GM10266 (cell line): Measurements from ENCODE around the gene CA4.
"Not testable (repeated sequence)": the region's sequence is repeated elsewhere in the genome, so short reads cannot be mapped to it uniquely, and the experiment has no call there.

Experiments
- DNase-seq: peaks from one replicate; pipeline ENCODE4 v3.0.0; 2012; ENCODE audit errors: extremely low spot score
- TF ChIP-seq, protein P1 (sequence below): IDR thresholded peaks from 2 replicates; pipeline ENCODE4 v1.5.1; 2012; ENCODE audit warnings: mild to moderate bottlenecking, low read depth; ENCODE audit not compliant: control insufficient read depth, insufficient read depth; ENCODE audit errors: missing control alignments

Gene CA4

DNA sequence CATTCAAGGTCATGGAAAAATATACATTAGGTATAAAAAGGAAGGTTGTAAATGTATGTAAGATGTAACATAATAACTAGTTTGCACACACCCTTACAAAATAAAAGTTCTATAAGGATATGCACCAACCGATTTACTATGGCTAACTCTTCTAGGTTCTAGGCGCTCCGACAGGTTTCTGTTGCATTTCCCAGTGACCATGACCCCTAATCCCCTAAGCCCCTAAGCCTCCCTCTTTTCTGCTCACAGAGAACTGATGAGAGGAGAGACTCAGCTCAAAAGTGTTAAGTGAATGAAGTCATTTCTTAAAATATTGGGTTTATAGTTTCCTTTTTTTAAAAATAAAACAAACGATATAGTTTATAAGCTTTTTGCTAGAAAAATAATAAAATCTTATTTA lies 41.1 kb upstream of the CA4 start:
- TF ChIP-seq, protein P1, sequence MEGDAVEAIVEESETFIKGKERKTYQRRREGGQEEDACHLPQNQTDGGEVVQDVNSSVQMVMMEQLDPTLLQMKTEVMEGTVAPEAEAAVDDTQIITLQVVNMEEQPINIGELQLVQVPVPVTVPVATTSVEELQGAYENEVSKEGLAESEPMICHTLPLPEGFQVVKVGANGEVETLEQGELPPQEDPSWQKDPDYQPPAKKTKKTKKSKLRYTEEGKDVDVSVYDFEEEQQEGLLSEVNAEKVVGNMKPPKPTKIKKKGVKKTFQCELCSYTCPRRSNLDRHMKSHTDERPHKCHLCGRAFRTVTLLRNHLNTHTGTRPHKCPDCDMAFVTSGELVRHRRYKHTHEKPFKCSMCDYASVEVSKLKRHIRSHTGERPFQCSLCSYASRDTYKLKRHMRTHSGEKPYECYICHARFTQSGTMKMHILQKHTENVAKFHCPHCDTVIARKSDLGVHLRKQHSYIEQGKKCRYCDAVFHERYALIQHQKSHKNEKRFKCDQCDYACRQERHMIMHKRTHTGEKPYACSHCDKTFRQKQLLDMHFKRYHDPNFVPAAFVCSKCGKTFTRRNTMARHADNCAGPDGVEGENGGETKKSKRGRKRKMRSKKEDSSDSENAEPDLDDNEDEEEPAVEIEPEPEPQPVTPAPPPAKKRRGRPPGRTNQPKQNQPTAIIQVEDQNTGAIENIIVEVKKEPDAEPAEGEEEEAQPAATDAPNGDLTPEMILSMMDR: no peak
- no peak for DNase-seq

DNA sequence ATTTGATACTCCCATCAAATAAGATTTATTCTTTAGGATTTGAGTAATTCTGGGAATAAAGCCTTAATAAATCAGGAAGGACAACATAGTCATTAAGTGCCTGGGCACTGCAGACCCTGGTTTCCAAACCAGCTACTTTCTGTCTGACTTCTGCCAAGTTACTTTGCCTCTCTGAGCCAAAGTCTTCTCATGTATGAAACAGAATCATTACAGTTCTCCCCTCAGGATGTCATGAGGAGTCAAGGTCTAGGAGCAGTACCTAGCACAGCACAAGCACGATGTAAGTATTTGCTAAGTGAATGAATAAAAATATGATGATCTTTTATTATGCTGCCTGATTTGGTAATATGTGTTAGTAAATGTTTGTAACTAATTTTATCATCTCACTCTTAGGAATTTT lies 40.6 kb upstream of the CA4 start:
- DNase-seq: no peak
- TF ChIP-seq, protein P1: no peak

DNA sequence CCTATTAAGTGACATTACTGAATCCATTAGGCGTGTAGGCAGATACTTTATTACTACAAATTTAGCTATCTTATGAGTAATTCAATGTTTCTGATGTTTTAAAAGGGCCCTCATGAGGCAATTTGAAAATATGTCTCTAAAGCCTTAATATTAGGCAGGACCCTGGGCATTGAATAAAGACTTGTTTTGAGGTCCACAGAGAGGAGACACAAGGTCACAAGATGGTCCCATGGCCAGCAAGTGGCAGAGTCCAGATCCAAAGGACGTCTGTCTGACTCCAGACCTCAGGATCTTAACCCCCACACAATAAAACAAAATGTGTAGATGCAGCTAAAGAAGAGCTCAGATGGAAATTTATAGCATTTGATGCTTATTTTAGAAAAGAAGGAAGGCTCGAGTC lies 39.2 kb upstream of the CA4 start:
- TF ChIP-seq, protein P1: no peak
- no peak for DNase-seq

DNA sequence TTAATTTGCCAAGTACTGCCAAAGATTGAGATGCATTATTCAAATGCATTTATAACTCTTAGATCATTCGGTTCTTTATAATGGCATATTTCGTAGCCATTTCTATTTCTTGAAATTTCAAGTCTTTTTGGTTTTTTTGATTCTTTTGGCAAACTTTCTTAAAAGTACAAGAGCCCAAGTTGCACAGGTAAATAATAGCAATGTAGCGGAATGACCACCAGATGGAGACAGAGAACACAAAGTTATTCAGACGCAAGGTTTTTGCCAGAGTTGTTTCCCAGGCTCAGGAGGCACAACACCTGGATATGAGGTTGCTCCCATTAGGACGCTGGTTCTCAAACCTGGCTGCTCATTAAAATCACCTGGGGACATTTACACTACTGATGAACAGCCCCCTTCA lies 38.1 kb upstream of the CA4 start:
- not testable (repeated sequence) for DNase-seq

DNA sequence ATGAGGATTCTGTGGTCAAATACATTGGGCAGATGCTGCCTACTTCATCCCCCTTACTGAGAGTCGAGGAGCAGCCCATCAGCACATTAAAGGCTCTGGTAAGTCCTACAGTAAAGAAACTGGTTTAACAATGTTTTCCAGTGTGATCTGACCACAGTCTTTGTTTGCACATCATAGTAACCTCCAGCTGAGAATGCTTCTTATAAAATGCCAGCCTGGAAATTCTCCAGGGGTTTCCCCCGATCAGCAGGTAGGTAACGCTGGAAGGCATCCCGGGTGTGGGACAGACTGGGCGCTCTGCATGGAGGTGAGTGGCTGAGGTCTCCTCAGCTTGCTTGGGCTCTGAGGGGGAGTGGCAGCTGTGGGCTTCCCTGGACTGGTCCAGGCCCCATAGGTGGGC lies 34.4 kb upstream of the CA4 start:
- DNase-seq: not testable (repeated sequence)

DNA sequence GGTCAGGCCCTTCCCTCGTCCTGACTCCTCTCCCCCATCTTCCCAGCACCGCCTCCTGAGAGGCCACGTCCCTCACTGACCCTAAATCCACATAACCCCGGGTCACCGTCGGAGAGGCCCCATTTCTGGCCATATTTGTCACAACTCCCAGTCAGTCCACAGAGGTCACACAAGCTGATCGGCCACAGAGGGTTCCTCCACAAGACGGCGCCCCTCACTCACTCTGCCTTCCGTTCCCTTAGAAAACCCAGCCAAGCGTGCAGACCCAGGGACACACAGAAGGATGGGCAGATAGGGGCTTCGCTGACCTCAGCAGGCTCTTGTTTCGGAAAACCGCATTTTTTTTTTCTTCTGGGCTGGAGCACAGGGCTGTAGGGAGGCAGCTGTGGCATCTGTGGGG lies 33.6 kb upstream of the CA4 start:
- DNase-seq: not testable (repeated sequence)

DNA sequence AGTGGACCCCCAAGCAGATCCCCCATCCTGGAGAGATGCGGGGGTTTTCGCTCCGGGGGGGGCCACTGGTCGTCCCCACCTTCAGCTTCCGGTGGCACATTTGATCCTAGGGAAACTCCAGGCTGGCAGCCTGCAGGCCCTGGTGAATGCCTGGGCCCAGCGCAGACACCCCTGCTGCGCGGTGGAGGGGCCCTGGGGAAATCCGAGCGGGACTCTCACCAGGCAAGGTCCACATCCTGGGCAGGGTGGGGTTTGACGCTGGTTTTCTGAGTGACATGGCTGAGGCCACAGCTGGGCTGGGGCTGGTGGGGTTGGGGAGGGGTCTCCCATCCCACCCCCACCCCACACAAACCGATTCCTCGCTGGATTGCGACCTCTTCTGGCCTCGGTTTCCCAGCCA lies 30.6 kb upstream of the CA4 start:
- DNase-seq: not testable (repeated sequence)

DNA sequence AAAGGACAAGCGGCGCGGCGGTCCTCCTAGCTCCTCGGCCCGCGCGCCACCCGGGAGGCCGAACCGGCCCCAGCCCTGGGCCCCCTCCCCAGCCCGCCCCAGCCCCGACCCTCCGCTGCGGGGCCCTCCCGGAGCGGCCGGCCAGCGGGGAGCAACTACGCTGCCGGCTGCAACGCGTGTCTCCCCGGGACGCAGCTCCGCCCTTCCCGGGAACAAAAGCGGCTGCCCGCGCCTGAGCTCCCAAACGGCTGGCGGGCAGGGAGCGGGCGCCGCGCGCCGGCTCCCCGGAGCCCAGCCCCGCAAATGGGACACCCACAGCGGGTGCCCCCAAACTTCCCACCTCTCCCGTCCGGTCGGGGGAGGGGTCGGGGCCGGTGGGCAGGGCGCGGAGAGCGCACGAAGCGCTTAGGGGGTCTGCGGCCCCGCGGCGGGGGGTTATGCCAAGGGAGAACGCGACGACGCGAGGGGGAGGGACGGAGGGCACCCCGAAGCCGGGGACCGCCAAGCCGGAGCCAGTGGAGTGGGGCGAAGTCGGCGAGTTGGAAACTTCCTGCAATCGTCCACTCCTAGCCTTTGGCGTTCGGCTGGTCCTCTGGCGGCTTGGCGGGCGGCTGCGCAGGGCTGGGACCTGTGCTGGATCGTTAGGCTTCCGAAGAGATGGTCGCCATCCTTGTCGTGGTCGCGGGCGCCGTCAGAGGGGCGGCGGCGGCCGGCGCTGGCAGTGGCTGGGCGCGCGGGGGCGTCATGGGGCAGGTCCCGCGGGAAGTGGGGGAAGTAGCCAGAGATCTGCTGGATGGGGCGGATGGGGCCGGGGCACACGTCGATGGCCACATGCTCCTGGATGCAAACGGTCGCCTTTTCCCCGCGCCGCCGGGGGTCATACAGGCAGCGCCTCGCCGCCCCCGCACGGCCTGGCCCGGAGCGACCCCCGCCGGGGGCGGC lies 29.7 kb upstream of the CA4 start:
- not testable (repeated sequence) for DNase-seq

DNA sequence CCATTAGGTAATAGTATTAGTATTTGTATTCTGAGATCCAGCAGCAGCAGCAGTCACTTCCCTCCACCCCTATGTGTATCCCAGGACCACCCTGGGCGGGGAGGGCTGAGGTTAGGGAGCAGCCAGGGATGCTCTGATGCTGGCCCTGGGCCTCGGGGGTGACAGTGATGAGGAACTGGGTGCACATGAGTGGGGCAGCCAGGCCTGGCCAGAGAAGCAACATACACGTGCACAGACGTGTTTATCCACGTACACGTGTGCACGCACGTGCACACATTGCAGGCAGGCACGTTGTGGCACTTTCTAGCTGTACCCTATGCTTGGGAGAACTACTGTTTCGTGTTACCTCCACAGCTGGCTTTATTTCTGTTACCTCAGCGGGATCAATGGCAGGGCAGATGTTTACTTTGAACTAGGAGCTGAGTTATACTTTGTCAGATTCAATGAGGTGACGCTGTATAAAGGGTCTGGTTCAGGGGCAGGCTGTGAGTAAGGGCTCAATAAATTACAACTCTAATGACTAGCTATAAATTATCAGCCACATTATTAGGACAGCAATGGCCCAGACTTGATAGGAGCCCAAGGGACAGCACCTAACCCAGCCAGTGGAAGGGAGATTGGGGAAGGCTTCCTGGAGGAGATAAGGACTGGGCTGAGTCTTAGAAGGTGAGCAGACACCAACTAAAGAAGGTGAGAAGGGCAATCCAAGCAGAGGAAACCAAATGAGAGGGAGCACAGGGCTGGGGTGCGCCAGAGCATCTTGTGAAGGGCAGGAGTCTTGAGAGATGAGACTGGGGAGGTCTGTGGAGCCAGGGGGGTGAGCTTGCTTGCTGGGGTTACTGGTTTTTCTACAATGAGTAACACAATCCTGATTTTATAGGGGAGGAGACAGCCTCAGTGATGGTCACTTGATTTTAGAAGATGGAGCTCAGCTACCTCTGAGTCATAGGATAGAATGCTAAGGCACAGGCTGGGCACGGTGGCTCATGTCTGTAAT lies 22.4 kb upstream of the CA4 start:
- TF ChIP-seq, protein P1: no peak
- no peak for DNase-seq
